Stimulated activated CD4-positive, alpha-beta T cell treated with anti-CD3 and anti-CD28 coated beads, TNF-alpha, amount 100 ng/mL, for 4 hours (primary cell): Measurements from ENCODE around the gene CDC123.
"Not testable (repeated sequence)": the region's sequence is repeated elsewhere in the genome, so short reads cannot be mapped to it uniquely, and the experiment has no call there.

Experiments used
- DNase-seq, 3 experiments: peaks; one replicate each; pipeline ENCODE4 v3.0.0-alpha.2; 2020; ENCODE audit warnings: low read depth in 3 of 3

CDC123 gene

GRCh38 chr10:12235116-12235694 lies 39.2 kb downstream of the CDC123 start:
- no peak for DNase-seq

GRCh38 chr10:12235796-12236195 lies 39.8 kb downstream of the CDC123 start:
- no peak for DNase-seq

GRCh38 chr10:12237265-12238220 lies 41.6 kb downstream of the CDC123 start:
- DNase-seq = no peak

- DNase-seq = no peak
These were observed 42.8 kb downstream of the CDC123 start for GRCh38 chr10:12238821-12239220.

- DNase-seq = no peak
These were observed 46.0 kb downstream of the CDC123 start for GRCh38 chr10:12241810-12242529.

- no peak for DNase-seq
These were observed 48.1 kb downstream of the CDC123 start for GRCh38 chr10:12243864-12244620.

- no peak for DNase-seq
These were observed 54.2 kb downstream of the CDC123 start for GRCh38 chr10:12250181-12250580.

GRCh38 chr10:12250702-12251101 lies 54.7 kb downstream of the CDC123 start:
- not testable (repeated sequence) for DNase-seq

GRCh38 chr10:12251581-12251980 lies 55.6 kb downstream of the CDC123 start:
- DNase-seq = no peak

- no peak for DNase-seq
These were observed 57.0 kb downstream of the CDC123 start for GRCh38 chr10:12252882-12253546.

- DNase-seq = no peak
These were observed 59.1 kb downstream of the CDC123 start for GRCh38 chr10:12255048-12255447.

GRCh38 chr10:12259988-12260387 lies 64.0 kb downstream of the CDC123 start:
- DNase-seq = no peak

- DNase-seq = no peak
These were observed 66.4 kb downstream of the CDC123 start for GRCh38 chr10:12262278-12262981.

GRCh38 chr10:12264204-12264940 lies 68.4 kb downstream of the CDC123 start:
- DNase-seq = peak; percentile 42 to 59 (median 51)

- DNase-seq = no peak
These were observed 73.1 kb downstream of the CDC123 start for GRCh38 chr10:12269056-12269455.

- DNase-seq = no peak
These were observed 75.2 kb downstream of the CDC123 start for GRCh38 chr10:12271210-12271540.

- DNase-seq = not testable (repeated sequence)
These were observed 81.9 kb downstream of the CDC123 start for GRCh38 chr10:12277862-12278261.

- no peak for DNase-seq
These were observed 83.3 kb downstream of the CDC123 start for GRCh38 chr10:12279281-12279680.

GRCh38 chr10:12287772-12288171 lies 91.8 kb downstream of the CDC123 start:
- DNase-seq = no peak

GRCh38 chr10:12297784-12298183 lies 101.8 kb downstream of the CDC123 start:
- DNase-seq = not testable (repeated sequence)
